H1 (cell line): Measurements from ENCODE around the gene NDUFA8.

Experiments
- EZH2 ChIP-seq: fragments of 200-600 bp; sonication (generic); IDR thresholded peaks from 2 replicates; pipeline ENCODE4 v1.7.1; 2012; ENCODE audit warnings: low read depth, mild to moderate bottlenecking, moderate library complexity, low read length, inconsistent platforms; ENCODE audit not compliant: severe bottlenecking
- JUN ChIP-seq: IDR thresholded peaks from 2 replicates; pipeline ENCODE4 v1.6.1; 2011; ENCODE audit warnings: low read depth, mild to moderate bottlenecking, improper control_type of control experiment, low read length

DNA sequence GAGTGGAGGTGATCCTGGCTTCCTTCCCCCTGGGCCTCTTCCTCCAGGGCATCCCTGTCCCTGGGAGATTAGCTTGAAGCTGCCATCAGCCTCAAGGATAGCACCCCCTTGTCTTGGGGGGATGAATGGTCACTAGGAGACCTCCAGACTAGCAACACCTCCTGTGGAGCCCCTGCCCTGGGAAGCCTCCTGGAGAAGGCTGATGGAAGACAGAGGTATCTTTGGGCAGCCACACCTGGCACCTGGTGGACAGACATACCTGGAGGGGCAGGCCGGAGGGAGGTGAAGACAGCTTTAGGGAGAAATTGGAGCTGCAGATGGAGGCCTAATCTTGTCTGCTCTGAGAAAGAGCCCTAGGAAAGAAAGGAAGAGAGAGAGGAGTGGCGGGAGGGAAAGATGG is 57.4 kb downstream of the NDUFA8 start:
- TF ChIP-seq JUN: no peak
- TF ChIP-seq EZH2: no peak
